Keratinocyte (primary cell): Measurements from ENCODE around the gene MS4A18. TPM values are rescaled to one million over a fixed set of nuclear protein-coding genes. Genes with fewer than 3 reads are reported as not detected.
A peak's percentile ranks its signal among the peaks of the same experiment; 100 is the strongest.

ENCODE experiments used
- DNase-seq: peaks from one replicate; pipeline ENCODE4 v3.0.0-alpha.2; 2011; ENCODE audit warnings: low read depth, missing footprints, low spot score
- FAIRE-seq: peaks from 2 replicates; lab custom pipeline; 2011; peaks lifted over from hg19 to GRCh38; lab: Jason Lieb, UNC
- H2AFZ ChIP-seq: 2 replicates; pipeline ENCODE4 v1.6.0; 2012; ENCODE audit warnings: low read length, control low read depth, inconsistent platforms; ENCODE audit not compliant: control insufficient read depth
- H3K27ac ChIP-seq: 2 replicates; pipeline ENCODE4 v1.5.1; 2011; ENCODE audit warnings: low read length; ENCODE audit not compliant: control insufficient read depth, insufficient read depth
- H3K27me3 ChIP-seq: 3 replicates; pipeline ENCODE4 v1.6.0; 2011; ENCODE audit warnings: low read length; ENCODE audit not compliant: control insufficient read depth, insufficient read depth; ENCODE audit errors: extremely low read depth
- H3K36me3 ChIP-seq, 2 experiments: 2 replicates in 1 of 2; 3 replicates in 1 of 2; pipeline ENCODE4 v1.5.1; 2011; ENCODE audit warnings: low read length in 2 of 2, mild to moderate bottlenecking in 1 of 2; ENCODE audit not compliant: control insufficient read depth in 2 of 2, insufficient read depth in 2 of 2; ENCODE audit errors: extremely low read depth in 1 of 2
- H3K4me1 ChIP-seq: 3 replicates; pipeline ENCODE4 v1.5.1; 2011; ENCODE audit warnings: low read length; ENCODE audit not compliant: control insufficient read depth, insufficient read depth; ENCODE audit errors: extremely low read depth
- H3K4me2 ChIP-seq: 3 replicates; pipeline ENCODE4 v1.6.0; 2011; ENCODE audit warnings: low read depth, low read length; ENCODE audit not compliant: control insufficient read depth, insufficient read depth; ENCODE audit errors: extremely low read depth
- H3K4me3 ChIP-seq, 3 experiments: fragments of 200-600 bp in 1 of 3; sonication (generic) in 1 of 3; 2 replicates in 2 of 3; 3 replicates in 1 of 3; pipeline ENCODE4 v1.5.1; 2011 to 2016; ENCODE audit warnings: low read length in 3 of 3, mild to moderate bottlenecking in 3 of 3, control low read depth in 2 of 3, inconsistent platforms in 1 of 3, low read depth in 1 of 3, mixed read lengths in 1 of 3, mixed run types in 1 of 3, moderate library complexity in 1 of 3; ENCODE audit not compliant: control insufficient read depth in 2 of 3, insufficient read depth in 2 of 3; ENCODE audit errors: extremely low read depth in 1 of 3
- H3K79me2 ChIP-seq: 2 replicates; pipeline ENCODE4 v1.6.0; 2012; ENCODE audit warnings: low read length; ENCODE audit not compliant: control insufficient read depth, insufficient read depth
- H3K9ac ChIP-seq: 3 replicates; pipeline ENCODE4 v1.6.0; 2011; ENCODE audit warnings: low read length; ENCODE audit not compliant: control insufficient read depth, insufficient read depth; ENCODE audit errors: extremely low read depth
- H3K9me1 ChIP-seq: 3 replicates; pipeline ENCODE4 v1.6.0; 2011; ENCODE audit warnings: low read length; ENCODE audit not compliant: control insufficient read depth, insufficient read depth; ENCODE audit errors: extremely low read depth
- H3K9me3 ChIP-seq: 2 replicates; pipeline ENCODE4 v1.5.1; 2012; ENCODE audit warnings: low read depth, low read length; ENCODE audit not compliant: control insufficient read depth
- H4K20me1 ChIP-seq: 3 replicates; pipeline ENCODE4 v1.6.0; 2011; ENCODE audit warnings: low read length; ENCODE audit not compliant: control insufficient read depth, insufficient read depth; ENCODE audit errors: extremely low read depth
- CTCF ChIP-seq, 3 experiments: IDR thresholded peaks in 1 of 3; conservative IDR thresholded peaks in 1 of 3; optimal IDR thresholded peaks in 1 of 3; 2 replicates in 2 of 3; 3 replicates in 1 of 3; pipeline versions ENCODE3 to v1.5.1; 2011; ENCODE audit warnings: low read length in 3 of 3, mild to moderate bottlenecking in 3 of 3, moderate library complexity in 2 of 3, control low read depth in 1 of 3, inconsistent platforms in 1 of 3; ENCODE audit not compliant: insufficient read depth in 2 of 3; ENCODE audit errors: extremely low read depth in 1 of 3
- EZH2 ChIP-seq: IDR thresholded peaks from one replicate; pipeline ENCODE4 v1.6.1; 2012; ENCODE audit warnings: inconsistent platforms, mild to moderate bottlenecking, low read length, moderate library complexity
- dilution Hi-C: fragments of 300-500 bp; cut with MboI; formaldehyde crosslinking; loops from one replicate; pipeline ENCODE4 v1.7.0; 2020; ENCODE audit warnings: low sequenced_read_pairs; ENCODE audit not compliant: extremely low pct_ligation_motif_present
- polyA plus RNA-seq, 5 experiments: library from polyadenylated mRNA; depleted of rRNA in 3 of 5; stranded (reverse) in 3 of 5; stranded (forward) in 1 of 5; unstranded in 1 of 5; fragments of >200 nt; gene quantifications; 1 replicate in 1 of 5; 2 replicates in 3 of 5; 3 replicates in 1 of 5; pipeline versions ENCODE4 v1.2.1 to v1.2.3, GENCODE V29; 2011 to 2012; ENCODE audit warnings: missing spikeins in 2 of 5, low read depth in 1 of 5, low replicate concordance in 1 of 5

The MS4A18 gene
- polyA plus RNA-seq, 1 donor (not counting 4 experiments of a cell fraction or from before 2014, with no cell fraction given): not detected

GRCh38 chr11:60769273-60769672 is 44.8 kb downstream of the MS4A18 start:
- no peak for FAIRE-seq
- Histone ChIP-seq H2AFZ (no peak overlapping the region), H3K9ac (no peak overlapping the region), H3K4me3 (no peak overlapping the region), H3K9me3 (no peaks in the 10 kb centered on the region), H3K4me2 (peak overlapping the region; percentile 34), H3K27me3 (no peaks in the 10 kb centered on the region), H3K79me2 (no peaks in the 10 kb centered on the region), H3K4me1 (peaks cover 8% of the 10 kb centered on the region), H4K20me1 (no peaks in the 10 kb centered on the region), H3K9me1 (peaks cover 3% of the 10 kb centered on the region), H3K27ac (no peak overlapping the region), H3K36me3 (no peaks in the 10 kb centered on the region)
- dilution Hi-C loops: no loop called here
- no peak for DNase-seq
- no peak for TF ChIP-seq EZH2
- TF ChIP-seq CTCF (optimal IDR thresholded peaks at IDR 0.05 in 1 of 3, IDR thresholded peaks at IDR 0.05 in 1 of 3, conservative IDR thresholded peaks at IDR 0.05 in 1 of 3; ENCODE audit: extremely low read depth in 1 of 3, insufficient read depth in 2 of 3, low read length in 3 of 3): no peak

GRCh38 chr11:60769811-60770210 is 45.3 kb downstream of the MS4A18 start:
- Histone ChIP-seq H3K9me3 (no peaks in the 10 kb centered on the region), H3K9ac (no peak overlapping the region), H3K4me3 (no peak overlapping the region), H2AFZ (no peak overlapping the region), H3K27ac (no peak overlapping the region), H4K20me1 (no peaks in the 10 kb centered on the region), H3K4me1 (peaks cover 8% of the 10 kb centered on the region), H3K4me2 (peak overlapping the region; percentile 34), H3K79me2 (no peaks in the 10 kb centered on the region), H3K27me3 (no peaks in the 10 kb centered on the region), H3K36me3 (no peaks in the 10 kb centered on the region), H3K9me1 (peaks cover 3% of the 10 kb centered on the region)
- DNase-seq (no peak), FAIRE-seq (no peak)
- TF ChIP-seq CTCF (optimal IDR thresholded peaks at IDR 0.05 in 1 of 3, IDR thresholded peaks at IDR 0.05 in 1 of 3, conservative IDR thresholded peaks at IDR 0.05 in 1 of 3; ENCODE audit: extremely low read depth in 1 of 3, insufficient read depth in 2 of 3, low read length in 3 of 3) (no peak), EZH2 (no peak)
- dilution Hi-C loops: no loop called here
